ENCODE results near the gene HNF1B.

HNF1B gene

DNA sequence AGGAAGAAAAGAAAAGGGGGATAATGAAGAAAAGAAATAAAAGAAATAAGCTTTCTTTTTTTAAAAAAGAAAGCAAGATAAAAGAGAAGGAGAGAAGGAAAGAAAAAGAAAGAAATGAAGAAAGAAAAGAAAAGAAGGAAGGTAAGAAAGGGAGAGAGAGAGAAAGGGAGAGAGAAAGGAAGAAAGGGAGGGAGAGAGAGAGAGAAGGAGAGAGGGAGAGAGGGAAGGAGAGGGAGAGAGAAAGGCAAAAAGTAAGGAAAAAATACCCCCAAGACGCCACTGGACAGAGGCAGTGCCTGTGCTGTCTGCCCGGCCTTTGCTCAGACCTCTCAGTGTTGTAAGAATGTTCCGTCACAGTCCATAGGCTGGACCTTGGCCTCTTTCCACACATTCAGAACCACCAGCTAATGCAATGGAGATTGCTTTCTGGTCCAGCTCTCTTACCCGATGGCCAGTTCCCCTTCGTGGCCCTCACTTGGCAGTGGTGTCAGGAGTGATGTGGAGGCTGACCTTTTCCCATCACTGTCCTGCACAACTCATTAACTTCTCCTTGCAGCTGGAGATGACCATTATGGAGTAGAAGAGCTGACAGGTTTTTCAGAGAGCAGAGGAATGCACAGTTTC is 14.3 kb upstream of the HNF1B start:
- DNase-seq = no peak

DNA sequence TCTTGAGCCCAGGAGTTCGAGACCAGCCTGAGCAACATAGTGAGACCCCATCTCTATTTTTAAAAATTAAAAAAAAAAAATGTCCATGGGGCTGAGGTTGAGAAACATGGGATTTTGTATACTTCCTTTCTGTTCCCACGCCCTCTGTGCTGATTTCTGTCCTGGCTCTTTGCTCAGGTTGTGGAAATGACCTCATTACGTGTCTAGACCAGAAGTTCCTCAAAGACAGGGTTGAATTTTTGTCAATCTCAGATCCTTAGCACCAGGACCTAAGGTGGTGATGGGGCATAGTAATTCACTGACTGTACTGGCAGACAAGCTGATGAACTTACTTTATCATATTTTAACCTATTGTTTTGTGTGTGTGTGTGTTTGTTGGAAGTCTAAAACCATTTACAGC is 11.2 kb upstream of the HNF1B start:
- no peak for DNase-seq

DNA sequence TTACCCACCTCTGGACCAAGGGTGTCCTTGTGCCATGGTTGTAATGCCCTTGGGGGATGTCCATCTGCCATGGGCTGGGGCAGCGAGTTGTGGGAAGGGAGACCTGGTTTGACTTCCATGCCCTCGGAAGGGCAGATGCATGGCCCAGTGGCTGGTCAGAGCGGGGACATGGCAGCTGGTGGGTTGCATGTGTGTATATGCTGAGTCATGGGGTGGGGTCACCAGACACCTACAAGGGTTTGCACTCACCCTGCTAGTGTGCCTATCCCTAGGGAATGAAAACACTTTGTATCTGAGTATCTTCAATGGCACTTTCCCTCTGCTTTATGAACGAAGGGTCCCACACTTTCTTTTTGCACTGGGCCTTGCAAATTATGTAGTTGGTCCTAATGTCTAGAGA is 10.6 kb upstream of the HNF1B start:
- DNase-seq = no peak

DNA sequence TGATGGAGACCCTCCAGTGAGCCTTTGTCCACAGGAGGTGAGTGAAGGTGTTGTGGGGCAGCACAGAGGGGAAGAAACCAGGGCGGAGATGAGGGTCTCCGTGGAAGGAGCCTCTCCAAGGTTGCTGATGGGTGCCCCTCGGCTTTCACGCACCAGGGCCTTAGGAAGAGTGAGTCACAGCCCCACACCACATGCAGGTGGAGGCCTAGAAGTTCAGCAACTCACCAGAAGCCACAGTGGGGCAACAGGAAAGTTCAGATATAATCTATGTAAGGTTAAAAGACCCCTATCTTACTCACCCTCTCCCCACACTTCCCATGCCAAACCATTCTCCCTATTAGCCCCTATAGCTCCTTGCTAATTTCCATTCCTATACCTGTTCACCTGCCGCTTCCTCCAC is 9.5 kb upstream of the HNF1B start:
- no peak for DNase-seq

DNA sequence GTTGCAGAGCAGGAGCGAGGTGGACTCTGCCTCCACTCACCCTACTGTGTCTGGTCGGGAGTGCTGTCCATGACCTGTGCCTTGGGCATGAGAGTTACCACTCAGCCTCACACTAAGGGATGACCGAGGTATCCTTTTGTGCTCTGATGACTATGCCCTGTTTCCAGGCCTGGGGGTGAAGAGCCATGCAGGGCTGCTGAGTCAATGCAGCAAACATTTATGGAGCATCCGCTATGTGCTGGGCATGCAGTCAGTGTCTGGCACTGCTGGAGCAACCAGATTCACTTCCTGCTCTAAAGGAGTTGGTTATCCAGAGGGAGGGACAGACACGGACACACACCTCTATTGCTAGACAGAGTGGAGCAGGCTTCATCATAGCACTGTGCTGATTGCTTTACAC is 7.6 kb upstream of the HNF1B start:
- peak; percentile 19 for DNase-seq

DNA sequence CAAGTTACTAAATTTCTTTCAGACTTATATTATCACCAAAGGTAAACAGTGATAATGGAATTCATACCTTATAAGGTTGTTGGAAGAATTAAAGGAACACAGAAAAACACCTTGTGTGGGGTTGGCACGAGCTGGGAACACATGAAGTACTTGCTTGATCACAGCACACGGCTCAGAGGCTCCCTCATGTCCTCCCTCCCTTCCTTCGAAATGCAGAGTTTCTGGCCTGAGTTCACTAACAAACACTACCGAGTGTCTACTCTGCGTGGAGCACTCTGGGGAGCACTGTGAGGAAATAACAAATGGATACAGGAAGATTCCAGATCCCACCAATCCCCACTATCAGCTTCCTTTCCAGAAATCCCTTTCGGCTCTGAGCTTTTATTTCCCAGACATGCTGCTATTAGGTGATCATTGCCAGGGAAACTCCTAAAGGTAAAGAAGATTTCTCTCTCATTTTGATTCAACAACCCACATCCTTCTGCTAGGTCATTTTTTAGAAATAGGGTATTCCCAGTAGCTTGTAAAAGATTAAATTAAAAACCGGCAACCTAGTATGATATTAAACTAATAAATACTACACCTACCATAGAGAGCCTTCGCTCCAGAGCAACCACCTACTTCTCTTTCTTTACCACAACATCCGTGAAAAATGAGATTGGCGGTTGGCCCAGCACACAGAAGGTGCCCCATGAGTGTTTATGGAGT is 6.1 kb upstream of the HNF1B start:
- DNase-seq = no peak

DNA sequence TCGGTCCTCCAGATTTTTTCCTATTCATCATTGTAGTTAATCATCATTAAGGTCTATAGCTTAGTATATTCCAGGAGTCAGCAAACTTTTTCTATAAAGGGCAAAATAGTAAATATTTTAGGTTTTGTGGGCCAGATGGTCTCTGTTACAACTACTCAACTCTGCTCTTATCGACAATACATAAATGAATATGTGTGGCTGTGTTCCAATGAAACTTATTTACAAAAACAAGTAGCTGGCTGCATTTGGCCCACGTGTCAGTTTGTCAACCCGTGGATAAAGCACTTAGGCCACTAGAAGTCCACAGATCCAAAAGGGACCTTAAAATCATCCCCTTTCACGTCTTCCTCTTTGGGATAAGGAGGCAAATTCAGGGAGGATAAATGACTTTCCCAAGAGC is 5.4 kb upstream of the HNF1B start:
- DNase-seq = no peak

DNA sequence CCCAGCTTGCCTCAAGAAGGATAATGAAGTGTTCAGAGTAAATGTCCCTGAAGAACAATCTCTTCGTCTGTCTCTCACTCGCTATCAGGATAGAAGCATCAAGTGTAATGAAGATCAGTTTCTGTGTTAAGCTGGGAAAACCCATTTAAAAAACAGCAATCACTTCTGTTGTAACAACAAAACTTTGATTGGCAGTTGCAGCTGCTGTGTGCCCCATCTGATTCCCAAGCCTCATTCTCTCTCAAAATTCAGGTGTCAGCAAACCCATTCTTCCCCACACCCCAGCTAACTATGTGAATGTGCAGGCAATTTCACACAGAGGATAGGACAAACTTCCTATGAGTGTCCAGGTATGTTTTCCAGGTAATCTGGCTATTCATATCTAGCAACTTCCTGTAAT is 2.4 kb upstream of the HNF1B start:
- no peak for DNase-seq

DNA sequence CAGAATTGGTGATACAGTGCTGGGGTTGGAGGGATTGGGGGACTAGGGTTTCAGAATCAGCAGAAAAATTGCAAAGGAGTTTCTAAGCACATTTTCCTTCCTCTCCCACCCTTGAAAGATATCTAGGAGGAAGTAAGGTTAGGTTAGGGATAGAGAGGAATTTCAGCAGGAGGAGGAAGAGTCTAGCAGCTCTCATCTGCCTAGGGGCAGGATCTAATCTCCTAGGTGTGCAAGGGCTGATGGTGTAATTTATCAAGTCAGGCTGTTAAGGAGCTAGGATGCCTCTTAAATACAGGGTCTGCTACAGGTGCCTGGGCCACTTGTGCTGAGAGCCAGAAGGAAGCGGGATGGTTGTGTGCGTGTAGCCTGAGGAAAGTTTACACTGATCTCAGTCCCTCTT is 1.8 kb upstream of the HNF1B start:
- DNase-seq = no peak

DNA sequence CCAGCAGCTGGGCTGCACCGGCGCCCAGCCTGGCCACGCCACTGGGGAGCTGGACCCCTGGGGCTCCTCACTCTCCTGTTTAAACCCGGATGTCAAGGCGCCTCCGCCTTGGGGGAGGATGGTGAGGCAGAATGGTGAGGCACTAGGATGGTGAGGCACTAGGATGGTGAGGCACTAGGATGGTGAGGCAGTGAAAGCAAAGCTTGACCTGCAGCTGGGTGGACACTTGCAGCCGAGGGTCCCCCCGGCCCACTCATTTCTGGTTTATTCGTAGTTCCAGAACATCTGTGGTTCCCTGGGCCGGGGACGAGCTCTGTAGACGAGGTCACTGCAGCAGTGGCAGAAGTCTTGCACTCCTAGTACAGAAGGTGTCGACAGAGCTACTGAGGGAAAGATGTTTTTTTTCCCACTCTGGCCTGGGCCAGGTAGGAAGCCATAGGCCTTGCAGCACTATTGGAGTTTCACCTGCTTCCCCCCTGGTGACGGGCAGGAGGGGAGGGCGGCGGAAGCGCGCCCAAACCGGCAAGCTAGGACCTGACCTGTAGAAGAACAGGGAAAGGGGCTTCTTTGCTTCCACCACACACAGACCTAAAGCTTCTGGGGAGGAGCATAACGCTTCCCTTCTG is 1.1 kb upstream of the HNF1B start:
- no peak for DNase-seq

DNA sequence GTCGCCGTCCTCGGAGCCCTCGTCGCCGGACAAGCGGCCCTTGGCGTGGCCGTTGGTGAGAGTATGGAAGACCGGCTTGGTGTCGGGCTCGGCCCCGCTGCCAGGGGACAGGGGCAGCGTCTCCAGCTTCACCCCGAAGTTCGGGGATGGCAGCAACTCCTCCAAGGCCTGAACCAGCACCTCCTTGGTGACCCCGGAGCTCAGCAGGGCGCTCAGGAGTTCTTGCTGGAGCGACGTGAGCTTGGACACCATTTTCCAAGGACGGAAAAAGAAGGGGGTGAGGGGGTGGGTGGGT is 279 bp downstream of the HNF1B start:
- DNase-seq = no peak

DNA sequence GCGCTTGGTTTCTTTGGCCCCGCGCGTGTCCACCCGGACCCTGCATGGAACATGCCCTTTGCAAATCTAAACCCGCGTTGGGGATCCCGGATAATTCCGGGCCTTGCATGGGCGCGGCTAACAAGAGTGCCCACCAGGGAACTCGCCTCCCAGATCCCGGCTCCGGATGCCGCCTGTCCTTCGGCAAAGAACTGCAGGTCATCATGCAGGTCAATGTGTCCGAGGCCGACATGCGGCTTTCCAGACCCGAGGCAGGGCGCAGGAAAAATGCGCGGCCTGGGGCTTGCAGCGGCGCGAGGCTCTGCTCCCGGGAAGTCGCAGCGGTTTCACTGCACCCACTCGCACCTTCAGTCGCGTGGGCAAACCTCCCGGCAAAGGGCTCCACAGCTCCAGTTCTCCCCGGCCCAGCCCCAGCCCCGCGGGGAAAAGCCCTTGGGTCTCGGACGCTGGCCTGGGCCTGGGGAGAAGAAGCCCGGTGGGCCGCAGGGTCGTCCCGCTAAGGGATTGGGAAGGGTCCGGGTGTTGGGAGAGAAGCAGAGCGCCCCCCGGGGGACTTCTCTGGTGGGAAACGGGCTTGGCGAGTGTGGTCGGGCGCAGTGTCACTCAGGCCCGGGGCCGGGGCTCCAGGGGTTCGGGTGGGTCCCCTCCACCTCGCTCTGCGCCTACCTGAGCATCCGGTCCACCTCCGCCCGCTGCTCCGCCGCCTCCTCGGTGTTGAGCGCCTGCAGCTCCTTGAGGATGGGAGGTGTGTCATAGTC is 805 bp downstream of the HNF1B start:
- peak; percentile 39 for DNase-seq

DNA sequence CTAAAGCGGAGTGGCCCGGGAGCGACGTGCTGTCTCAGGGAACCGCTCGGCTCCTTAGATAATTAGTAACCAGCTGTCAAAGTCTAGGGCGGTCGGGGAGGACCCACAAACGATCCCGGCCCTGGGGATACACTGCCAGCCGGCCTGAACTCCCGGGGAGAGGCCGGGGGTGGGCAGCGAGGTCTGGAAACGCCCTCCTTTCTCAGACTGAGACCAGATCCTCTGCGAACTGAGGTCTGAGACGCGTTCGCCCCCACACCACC is 1.3 kb downstream of the HNF1B start:
- DNase-seq = peak; percentile 43

DNA sequence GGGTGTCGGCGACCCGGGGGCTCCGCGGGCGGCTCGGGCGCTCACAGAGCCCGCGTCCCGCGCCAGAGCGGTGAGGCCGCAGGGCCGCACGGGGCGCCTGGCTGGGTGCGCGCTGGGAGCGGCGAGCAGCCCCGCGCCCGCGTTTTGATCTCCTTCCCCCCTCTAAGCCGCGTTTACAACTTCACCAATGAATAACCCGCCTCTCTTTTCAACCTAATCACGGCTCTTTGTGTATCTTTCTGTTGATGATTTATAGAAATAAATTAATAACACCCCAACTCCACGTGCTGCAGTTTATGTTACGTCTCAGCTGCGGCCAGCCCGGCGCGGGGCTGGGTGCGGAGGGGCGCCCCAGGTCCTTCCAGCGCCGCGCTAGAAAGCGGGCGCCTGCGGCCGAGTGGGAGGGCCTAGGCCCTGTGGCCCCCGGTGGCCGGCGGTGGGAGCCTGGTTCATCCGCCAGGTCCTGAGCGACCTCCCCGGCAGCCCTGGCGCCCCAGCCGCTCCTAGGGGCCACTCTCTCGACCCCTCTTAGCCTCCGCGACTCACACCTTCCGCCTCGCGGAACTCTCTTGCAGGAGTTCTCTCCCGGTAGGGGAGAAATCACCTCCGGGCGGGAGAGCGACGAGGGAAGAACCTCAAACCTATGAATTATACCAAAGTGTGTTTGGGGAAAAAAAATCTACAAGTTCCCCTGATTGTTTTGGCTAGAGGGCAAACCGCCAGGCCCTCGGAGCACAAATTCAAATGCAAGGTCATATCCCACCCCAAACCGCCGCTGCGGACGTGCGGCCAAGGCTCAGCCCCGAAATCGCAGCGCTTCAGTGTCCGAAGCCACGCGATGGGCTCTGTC is 1.9 kb downstream of the HNF1B start:
- peak; percentile 39 for DNase-seq

DNA sequence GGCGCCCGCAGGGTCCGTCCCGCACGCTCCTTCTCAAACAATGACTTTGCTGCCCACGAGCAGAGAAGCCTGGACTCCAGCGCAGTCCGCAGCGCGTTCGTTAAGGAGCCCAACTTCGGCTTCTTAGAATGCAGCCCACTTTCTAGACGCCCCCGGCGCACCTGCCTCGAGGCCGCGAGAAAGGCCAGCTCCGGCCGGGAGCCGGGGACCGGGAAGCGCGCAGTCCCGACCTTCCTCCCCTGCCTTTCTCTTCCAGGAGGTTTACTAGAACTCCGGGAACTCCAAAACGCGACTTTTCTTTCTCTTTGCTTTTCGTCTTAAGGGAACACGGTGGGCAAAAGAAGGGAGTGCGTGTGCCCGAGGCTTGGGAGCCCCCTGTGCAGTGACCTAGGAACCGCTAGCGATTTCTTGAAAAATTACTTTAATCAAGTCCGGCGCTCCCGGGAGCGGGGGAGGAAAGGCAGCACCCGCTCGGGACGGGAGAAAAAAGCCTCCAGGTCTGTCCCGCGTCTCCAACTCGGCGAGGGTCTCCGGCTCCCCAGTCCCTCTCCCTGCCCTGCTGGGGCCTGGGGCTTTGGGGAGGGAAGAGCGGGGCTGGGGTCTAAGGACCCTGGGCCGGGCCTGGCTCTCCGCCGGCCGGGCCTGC is 2.6 kb downstream of the HNF1B start:
- DNase-seq = peak; percentile 62

DNA sequence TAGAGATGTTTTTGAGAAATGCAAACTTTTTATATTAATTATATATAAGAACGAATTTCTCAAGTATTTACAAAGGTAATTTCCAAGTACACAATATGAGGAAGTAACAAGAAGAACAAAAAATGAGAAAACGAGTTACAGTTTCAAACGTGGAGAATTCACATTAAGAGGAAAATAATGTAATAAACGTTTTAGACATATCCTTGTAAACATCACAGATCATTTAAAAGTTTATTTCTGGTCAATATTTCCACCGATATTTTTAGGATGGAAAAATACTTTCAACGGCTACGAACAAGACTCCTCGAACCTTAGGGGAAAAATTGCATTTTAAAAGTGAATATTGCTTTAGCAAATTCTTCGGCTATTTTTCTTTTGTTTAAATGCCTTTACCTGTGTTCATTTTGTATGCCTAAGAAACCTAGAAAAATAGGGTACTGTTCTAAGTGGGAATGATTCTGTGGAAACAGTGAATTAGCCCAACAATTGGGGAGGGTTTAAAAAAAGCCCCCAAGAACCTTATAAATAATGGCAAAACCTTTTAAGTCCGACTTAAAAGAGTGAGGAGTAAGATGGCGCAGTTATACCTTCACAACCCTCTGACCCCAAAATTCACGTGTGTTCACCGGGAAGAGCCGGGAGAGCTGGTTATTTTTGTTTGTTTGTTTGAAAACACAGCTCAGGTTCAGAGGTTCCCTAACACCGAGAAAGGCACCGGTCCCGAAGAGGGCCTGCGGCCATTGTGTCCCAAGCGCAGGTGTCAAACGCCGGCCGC is 3.3 kb downstream of the HNF1B start:
- peak; percentile 62 for DNase-seq

DNA sequence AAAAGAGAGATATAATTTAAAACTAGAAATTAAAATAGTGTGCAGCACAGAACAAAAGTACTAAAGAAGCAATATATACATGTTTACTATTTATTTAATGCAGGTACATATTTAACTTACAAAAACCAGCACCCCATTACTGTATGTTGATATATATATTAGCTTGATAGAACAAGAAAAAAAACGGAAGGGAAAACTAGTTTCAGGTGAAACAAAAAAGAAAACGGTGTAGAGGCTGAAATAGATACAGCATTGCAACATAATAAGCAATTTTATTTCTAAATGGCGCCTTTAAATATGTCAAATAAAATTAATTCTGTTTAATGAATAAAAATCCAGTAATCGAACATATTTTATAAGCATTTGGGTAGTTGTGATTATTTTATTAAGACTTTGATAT is 3.9 kb downstream of the HNF1B start:
- DNase-seq = no peak

DNA sequence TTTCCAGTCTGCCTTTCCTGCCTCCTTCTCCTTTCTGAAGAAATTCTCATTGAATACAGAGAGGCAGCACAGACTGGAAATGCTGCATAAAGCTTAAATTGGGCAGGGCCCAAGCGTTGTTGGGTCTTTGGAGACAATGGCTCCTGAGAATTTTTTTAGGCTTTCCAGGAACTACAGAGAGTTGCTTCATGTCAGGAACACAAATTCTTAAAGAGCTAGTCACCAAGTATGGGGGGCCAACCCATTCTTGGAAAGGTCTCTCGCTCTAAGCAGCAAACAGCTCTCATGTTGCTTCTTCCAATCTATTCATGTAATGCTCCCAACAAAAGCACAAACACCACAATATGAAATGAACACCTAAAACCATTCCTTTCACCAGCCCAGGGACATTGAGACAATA is 6.9 kb downstream of the HNF1B start:
- DNase-seq = no peak

DNA sequence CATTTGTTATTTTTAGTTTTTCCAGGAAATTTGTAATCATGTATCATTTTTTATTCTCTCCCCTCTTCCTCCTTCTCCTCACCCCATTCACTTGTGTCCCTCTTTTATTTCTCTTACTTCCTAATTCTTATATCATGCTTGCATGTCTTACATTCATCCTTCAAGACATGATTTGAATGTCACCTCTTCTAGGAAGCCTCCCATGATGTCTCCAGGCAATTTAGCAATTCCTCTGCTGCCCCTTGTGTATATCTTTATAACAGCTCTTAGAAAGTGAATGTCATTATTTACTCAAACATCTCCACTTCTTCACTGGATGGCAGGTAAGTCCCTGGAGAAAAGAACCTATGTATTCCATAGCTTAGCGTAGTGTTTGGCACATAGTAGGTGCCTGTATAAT is 7.8 kb downstream of the HNF1B start:
- DNase-seq = peak; percentile 35

DNA sequence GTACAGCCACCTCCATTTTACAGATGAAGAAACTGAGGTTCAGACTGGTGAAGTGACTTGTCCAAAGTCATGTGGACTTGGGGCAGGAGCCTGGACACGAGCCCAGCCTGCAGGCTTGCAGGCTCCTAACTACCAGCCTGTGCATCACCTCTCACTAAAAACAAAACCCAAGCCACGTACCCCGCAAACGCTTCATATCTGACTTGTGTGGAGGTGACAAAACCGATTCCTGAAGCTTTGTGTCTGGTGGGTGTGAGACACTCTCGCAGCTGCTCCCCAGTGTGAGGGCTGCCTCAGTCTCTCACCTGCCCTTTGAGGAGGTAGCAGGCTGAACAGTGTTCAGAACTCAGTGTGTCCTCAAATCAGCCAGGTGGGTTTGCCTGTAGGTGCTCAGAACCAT is 8.4 kb downstream of the HNF1B start:
- DNase-seq = no peak

DNA sequence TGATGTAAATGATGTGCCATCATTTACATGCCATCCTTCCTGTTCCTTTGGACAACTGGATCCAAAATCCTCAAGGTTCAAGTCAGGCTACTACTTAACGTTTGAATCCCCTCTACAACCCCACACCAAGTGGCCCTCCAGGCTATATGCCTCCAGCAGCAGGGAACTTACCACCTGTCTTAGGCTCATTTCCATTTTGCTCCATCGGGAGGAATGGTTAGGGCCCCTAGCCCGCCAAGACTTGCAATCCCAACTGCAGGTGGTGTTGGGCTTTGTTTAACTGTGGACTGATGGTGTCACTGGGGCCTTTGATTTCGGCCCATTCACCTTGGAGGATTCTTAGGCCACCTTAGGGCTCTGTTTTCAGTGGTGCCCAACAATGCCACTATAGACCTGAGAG is 9.7 kb downstream of the HNF1B start:
- no peak for DNase-seq

DNA sequence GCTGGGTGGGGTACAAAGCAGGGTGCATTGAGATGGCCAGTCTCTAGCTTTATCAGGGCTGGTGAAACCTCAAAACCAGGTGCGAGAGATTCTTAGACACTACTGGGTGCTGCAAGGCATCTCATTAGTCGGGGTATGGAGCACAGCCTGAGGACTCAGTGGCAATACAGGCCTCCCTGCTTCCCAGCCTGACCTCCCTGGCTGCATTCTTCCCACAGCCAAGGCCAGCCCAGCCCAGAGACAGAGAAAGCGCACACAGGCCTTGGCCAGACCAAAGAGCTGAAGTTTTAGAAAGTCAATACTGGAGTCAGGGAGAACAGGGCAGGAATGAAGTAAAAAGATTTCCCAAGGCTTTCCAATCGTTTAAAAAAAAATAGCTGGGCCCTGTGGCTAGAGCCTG is 12.5 kb downstream of the HNF1B start:
- no peak for DNase-seq
